SU-DHL-6 (cell line): ENCODE results near the gene CLSTN3.

Source experiments
- CTCF ChIP-seq: fragments of 200-600 bp; sonication (generic); IDR thresholded peaks from one replicate; pipeline ENCODE4 v1.5.1; 2017; ENCODE audit warnings: antibody characterized with exemption, mild to moderate bottlenecking, low read length, moderate library complexity; ENCODE audit not compliant: insufficient read depth, poor library complexity, severe bottlenecking
- EZH2phosphoT487 ChIP-seq: fragments of 200-600 bp; sonication (generic), shearing (Covaris generic); conservative IDR thresholded peaks from 2 replicates; pipeline ENCODE4 v1.6.1; 2018; ENCODE audit warnings: mild to moderate bottlenecking, antibody characterized with exemption, low read length, moderate library complexity, mixed read lengths

GRCh38 chr12:7101047-7101693 is 29.0 kb upstream of the CLSTN3 start:
- no peak for TF ChIP-seq CTCF
- no peak for TF ChIP-seq EZH2phosphoT487
